HG02973 (cell line): ENCODE results near the gene MFSD2A.
"Not testable (repeated sequence)": the region's sequence is repeated elsewhere in the genome, so short reads cannot be mapped to it uniquely, and the experiment has no call there.

Source experiments
- ATAC-seq: cut with Tn5 transposase; IDR thresholded peaks from one replicate; pipeline ENCODE4 v1.9.1; 2021; ENCODE audit warnings: moderate library complexity; ENCODE audit not compliant: unreplicated experiment

The MFSD2A gene

GRCh38 chr1:39940253-39940652, 14.7 kb upstream of the MFSD2A start:
- ATAC-seq = no peak

DNA sequence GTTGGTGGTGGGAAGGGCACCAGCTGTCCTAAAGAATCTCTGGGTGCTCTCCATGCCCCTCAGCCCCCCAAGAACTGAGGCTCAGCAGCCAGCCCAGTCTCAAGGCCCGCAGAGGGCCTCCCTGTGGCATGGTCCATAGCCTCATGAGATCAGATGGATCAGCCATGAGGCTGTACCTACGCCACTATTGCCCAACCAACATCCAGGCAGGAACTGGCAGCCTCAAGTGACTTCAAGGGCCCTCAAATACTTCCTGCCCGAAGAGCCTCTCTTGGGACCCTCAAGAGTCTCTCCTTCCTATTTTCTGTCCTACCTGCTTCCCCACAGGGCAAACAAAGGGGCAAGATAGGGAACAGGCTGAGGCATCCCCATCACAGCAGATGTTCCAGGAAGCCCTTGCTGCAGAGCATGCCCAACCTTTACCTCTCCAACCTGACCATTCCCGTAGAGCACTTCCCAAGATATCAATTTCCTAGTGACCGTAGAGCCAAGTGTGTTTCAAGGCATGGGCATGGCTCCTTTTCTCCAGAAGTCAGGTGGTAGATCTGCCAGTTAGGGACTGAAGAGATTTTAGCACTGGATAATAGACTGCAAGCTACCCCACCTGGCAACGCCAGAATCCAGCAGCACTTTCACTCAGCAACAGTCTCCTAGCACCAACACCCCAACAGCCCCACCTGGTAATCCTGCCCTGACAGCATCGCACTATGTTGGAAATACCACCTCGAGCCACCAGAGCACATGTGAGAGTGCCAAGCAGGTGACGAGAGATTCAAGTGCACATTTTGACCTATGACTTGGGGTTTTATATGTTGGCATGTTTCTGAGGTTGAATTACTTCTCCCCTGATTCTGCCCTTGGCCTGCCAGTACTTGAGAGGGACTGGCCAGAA, 13.7 kb upstream of the MFSD2A start:
- no peak for ATAC-seq

DNA sequence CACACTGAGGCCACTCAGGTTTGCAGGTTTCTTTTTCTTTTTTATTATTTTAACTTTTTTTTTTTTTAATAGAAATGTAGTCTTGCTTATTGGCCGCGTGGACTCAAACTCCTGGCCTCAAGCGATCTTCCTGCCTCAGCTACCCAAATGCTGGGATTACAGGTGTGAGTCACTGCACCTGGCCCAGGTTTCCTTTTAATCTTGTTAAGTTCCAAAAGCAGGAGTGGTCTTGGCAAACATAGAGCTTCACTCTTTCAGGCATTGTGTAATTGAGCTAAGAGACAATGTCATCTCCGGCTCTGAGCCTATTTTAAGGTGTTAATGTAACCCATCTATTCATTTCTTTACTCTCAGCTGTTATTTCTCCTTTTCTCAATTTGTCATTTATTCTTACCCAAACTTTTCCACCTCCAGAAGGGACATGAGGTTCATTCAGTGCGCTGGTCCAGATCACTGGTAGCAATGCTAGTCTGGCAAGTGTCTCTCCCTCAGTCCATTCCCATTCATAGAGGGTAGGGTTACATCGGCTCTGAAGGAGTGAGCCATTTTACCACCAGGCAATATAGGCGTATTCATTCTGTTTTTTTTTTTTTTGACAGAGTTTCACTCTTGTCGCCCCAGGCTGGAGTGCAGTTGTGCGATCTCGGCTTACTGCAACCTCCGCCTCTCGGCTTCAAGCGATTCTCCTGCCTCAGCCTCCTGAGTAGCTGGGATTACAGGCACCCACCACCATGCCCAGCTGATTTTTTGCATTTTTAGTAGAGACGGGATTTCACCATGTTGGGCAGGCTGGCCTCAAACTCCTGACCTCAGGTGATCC, 11.3 kb upstream of the MFSD2A start:
- no peak for ATAC-seq

- no peak for ATAC-seq
Measured at GRCh38 chr1:39944410-39945112, 10.4 kb upstream of the MFSD2A start.

GRCh38 chr1:39946216-39946615, 8.7 kb upstream of the MFSD2A start:
- no peak for ATAC-seq

DNA sequence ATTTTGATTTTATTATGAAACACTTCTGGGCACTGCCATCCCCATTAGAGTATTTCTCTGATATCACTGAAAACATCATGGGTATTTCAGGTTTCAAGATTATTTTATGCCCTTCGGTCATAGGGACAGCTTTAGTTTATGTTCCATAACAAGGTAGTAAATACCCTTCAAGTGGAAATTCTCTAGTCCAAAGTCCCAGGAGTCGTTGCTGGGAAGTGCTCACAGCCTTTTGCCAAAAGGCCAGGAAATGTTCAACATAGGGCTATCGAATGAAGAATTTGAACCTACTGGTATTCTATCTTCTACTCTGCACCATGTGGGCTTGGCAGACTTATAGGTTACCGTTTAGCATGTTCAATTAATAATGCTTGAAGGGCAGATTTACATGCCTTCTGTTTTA, 7.7 kb upstream of the MFSD2A start:
- no peak for ATAC-seq

DNA sequence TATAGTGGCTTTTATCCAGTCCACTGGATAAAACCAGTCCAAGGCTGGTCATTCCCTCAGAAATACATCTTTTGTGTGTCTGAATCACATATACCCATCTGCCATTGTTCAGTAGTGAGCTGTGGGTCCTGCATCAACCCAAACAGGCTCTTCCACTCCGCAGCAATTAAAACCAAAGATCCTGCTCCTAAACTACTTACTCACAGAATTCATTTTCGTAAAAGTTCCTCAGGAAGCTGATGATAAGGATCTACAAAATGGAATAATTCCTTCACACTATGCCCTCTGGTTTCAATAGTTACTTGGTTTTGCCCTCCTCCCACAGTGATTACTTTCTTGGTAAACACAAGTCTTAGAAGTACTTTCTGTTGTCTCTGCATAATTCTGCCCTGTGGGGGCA, 5.1 kb upstream of the MFSD2A start:
- ATAC-seq = no peak

DNA sequence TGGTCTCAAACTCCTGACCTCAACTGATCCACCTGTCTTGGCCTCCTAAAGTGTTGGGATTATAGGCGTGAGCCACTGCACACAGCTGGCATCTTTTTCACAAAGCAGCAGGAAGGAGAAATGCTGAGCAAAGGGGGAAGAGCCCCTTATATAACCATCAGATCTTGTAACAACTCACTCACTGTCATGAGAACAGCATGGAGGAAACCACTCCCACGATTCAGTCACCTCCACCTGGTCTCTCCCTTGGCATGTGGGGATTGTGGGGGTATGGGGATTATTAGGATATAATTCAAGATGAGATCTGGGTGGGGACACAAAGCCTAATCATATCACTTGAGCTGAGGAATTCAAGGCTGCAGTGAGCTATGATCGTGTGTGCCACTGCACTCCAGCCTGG, 3.0 kb upstream of the MFSD2A start:
- ATAC-seq = no peak

- ATAC-seq = no peak
Measured at GRCh38 chr1:39952359-39953110, 2.4 kb upstream of the MFSD2A start.

GRCh38 chr1:39954324-39954869, 548 bp upstream of the MFSD2A start:
- ATAC-seq = no peak

DNA sequence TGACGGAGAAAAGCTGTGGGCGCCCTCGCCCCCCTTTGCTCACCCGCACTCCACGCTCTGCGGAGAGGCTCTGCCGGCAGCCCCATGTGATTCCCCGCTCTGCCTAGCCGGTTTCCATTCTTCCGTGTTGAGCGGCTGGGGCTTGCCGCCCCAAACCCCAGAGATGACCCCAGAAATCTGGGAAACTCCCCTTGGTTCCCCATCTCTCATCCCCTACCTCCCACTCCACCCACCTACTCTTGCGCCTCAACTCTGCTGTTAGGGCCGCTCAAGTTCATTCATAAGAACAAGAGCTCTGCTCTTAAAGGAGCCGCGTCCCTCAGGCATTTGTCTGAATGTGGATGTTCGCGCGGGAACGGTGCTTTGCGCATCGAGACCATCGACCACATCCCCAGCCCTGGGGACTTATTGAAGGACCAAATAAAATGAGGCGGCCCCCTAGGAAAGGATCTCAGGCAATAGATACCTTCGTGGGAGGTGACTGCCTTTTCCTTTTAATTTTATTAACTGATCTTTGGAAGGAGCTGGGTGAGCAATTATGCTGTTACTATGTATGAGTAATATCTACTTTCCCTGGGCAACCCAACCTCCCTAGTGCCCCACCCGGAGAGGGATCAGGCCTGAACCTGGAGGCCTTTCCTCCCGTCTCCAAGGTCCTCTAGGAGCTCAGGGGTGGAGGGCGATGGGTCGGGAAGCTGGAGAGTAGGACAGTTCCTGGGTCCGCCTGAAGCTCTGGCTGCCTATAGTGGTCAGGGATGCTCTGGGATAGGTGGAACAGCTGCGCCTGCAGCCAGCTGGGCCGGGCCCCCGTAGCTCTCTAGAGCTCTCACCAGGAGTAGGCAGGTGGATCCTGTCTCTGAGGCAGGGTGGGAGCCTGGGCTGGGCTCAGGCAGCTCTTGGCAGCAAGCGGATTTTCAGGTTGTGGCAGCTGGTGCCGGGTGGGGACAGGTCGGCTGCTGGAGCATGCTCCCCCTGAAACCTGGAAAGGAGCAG, 898 bp downstream of the MFSD2A start:
- peak; percentile 22 for ATAC-seq

- ATAC-seq = no peak
Measured at GRCh38 chr1:39957299-39958015, 2.5 kb downstream of the MFSD2A start.

- ATAC-seq = no peak
Measured at GRCh38 chr1:39958403-39959200, 3.7 kb downstream of the MFSD2A start.

DNA sequence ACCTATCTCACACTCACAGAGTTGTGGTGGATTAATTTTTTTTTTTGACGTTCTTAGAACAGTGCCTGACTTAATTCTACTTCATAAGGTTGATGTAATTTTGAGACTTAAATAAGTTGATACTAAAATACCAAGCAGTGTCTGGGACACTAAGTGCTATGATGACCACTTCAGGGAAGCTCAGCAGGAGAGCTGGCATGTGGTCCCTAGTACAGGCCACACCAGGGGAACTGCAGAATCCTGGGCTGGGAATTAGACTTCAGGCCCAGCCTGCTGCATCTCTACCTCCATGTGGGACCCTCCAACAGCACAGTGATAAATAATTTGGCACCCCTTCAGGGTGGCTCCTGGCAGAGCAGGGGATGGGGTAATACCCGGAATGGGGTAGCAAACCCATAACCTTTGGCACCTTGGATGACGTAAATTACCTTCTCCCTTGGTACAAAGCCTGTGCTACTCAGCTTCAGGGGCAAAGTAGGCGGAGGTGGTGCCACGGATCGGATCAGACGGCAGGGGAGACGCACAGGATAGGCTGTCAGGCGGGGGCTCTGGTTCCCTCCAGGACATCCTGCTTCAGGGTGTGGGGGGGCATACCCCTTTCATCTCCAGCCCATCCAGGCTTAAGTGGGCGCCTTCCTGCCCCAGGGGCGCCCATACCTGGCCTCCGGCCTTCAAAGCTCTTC, 4.8 kb downstream of the MFSD2A start:
- no peak for ATAC-seq

DNA sequence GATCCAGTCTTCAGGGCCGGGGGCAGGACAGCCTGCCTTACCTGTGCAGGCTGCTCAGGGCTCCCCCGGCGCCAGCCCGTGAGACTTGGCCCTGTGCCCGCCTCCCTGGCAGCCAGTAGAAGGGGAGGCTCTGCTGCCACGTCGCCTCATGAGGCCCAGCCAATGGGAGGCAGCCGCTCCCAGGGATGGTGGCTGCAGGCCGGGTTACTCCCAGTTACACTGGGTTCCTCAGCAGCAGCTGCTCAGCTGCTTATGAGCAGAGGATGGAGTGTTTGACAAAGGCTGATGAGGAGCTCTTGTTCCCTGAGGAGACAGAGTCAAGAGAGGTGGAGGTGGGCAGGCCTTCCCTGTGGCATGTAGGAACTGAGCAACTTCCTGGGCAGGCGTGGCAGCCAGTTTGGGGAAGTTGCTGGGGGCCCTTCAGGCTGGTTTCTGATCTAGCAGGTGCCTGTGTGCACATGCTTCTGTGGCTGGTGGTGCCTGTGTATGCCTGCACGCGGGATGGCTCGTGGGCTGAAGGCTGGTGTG, 5.5 kb downstream of the MFSD2A start:
- peak; percentile 54 for ATAC-seq

DNA sequence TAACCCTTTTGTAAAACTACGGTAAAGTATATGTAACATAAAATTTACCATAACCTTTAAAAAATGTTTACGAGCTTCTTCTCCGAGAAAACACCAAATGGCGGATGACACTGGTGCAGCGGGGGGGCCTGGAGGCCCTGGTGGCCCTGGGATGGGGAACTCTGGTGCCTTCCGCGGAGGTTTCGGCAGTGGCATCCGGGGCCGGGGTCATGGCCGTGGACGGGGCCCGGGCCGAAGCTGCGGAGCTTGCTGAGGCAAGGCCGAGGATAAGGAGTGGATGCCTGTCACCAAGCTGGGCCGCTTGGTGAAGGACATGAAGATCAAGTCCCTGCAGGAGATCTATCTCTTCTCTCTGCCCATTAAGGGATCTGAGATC, 7.5 kb downstream of the MFSD2A start:
- no peak for ATAC-seq

GRCh38 chr1:39962964-39963363, 8.0 kb downstream of the MFSD2A start:
- not testable (repeated sequence) for ATAC-seq
